Heart right ventricle (tissue), 16 donors: ENCODE measurements around the gene NEDD9. TPM values are rescaled to one million over a fixed set of nuclear protein-coding genes. Genes with fewer than 3 reads are reported as not detected.
A peak's percentile ranks its signal among the peaks of the same experiment; 100 is the strongest.

Source experiments
- ATAC-seq, 8 donors: fragments of 200-7000 bp; cut with Tn5 transposase; one replicate each; pipeline ENCODE4 v1.9.1; 2020; ENCODE audit warnings: mild to moderate bottlenecking in 8 of 8, moderate library complexity in 8 of 8, moderate number of reproducible peaks in 1 of 8
- DNase-seq, 2 donors: peaks; one replicate each; pipeline ENCODE4 v3.0.0-alpha.2; 2020
- H3K27ac ChIP-seq, 10 donors: fragments of 200-600 bp; sonication (generic) in 2 of 10; one replicate each; pipeline versions ENCODE4 v1.5.0 to v1.8.0; 2020 to 2022; ENCODE audit warnings: mild to moderate bottlenecking in 3 of 10
- H3K27me3 ChIP-seq, 7 donors: fragments of 200-600 bp; one replicate each; pipeline ENCODE4 v1.8.0; 2021 to 2022; ENCODE audit warnings: mild to moderate bottlenecking in 2 of 7
- H3K36me3 ChIP-seq, 9 donors: fragments of 200-600 bp; sonication (generic) in 1 of 9; one replicate each; pipeline versions ENCODE4 v1.5.0 to v1.8.0; 2020 to 2022; ENCODE audit warnings: mild to moderate bottlenecking in 2 of 9
- H3K4me1 ChIP-seq, 9 donors: fragments of 200-600 bp; sonication (generic) in 1 of 9; one replicate each; pipeline versions ENCODE4 v1.5.0 to v1.8.0; 2020 to 2022; ENCODE audit warnings: mild to moderate bottlenecking in 4 of 9
- H3K4me3 ChIP-seq, 10 donors: fragments of 200-600 bp; sonication (generic) in 2 of 10; one replicate each; pipeline versions ENCODE4 v1.5.0 to v1.8.0; 2020 to 2022; ENCODE audit warnings: mild to moderate bottlenecking in 7 of 10, moderate library complexity in 2 of 10
- H3K9me3 ChIP-seq, 11 donors: fragments of 200-600 bp in 10 of 11; sonication (generic) in 2 of 11; one replicate each; pipeline versions ENCODE4 v1.5.0 to v1.8.0; 2013 to 2022; ENCODE audit warnings: mild to moderate bottlenecking in 2 of 11, control low read depth in 1 of 11, moderate library complexity in 1 of 11
- WGBS, 2 donors: extraction: QIAGEN DNeasy Blood & Tissue Kit; methylation state at CpG; one replicate each; pipeline ENCODE4 v1.1.7; 2013; ENCODE audit warnings: inconsistent platforms in 1 of 2; 5-methylcytosine and 5-hydroxymethylcytosine counted together
- intact Hi-C, 10 donors: fragments of 100-400 bp; cut with DNase I; formaldehyde crosslinking; loops; one replicate each; pipeline versions ENCODE4 v1.11.1 to v1.14.2; 2022
- polyA plus RNA-seq, 2 donors: library from polyadenylated mRNA; stranded (reverse); fragments of 200-250 nt; gene quantifications; one replicate each; pipeline ENCODE4 v1.2.3, GENCODE V29; 2013
- total RNA-seq, 10 donors: library from RNA; stranded (reverse); fragmentation: NEBNext Ultra II Directional in 3 of 10; extraction: Animal tissue kit (Norgen Biotek cat#: 25700) in 3 of 10; gene quantifications; one replicate each; pipeline versions ENCODE4 v1.2.1 to v1.2.4, GENCODE V29; 2021 to 2023
- TF ChIP-seq, protein P1 (sequence below), 9 donors: fragments of 200-600 bp; sonication (generic) in 2 of 9; IDR thresholded peaks; one replicate each; pipeline versions ENCODE4 v1.5.0 to v1.8.0; 2021 to 2022; ENCODE audit warnings: antibody characterized with exemption in 9 of 9, mild to moderate bottlenecking in 5 of 9, moderate library complexity in 1 of 9
- donor health status: Arrhythmogenic right ventricular cardiomyopathy.
- donor health status: ischemic (EF 13 %, LVEDD 7.1; RV severe dilation, severe dysfunction).
- donor health status: healthy with polysubstance abuse.
- donor health status: DM: no; HTN: yes; CAD: no.
- donor health status: DM: no; HTN: no; CAD: no.
- donor health status: ischemic (EF 25% LVEDD 6.9; RV normal size, moderate dysfunction).
- donor health status: ischemic (EF 25% LVEDD 5.7; RV mildly dilated, moderate dysfunction).
- donor health status: healthy.
- donor health status: DM: yes; HTN: yes; CAD: no.
- donor health status: Ischemic cardiomyopathy.
- donor health status: ischemic (EF 35%, LVEDD 5.7; RV mildly dilated, moderate dysfunction).
- donor health status: nonischemic (EF 11% LVEDD 7.7; RV severe dilation, severe dysfunction).
- donor health status: DM: yes; HTN: yes; CAD: no.
- donor health status: PGD.
- donor health status: ischemic (EF 29% LVEDD 5.4; RV normal size, mild dysfunction).
- donor health status: nonischemic (EF 23%, LVEDD 6.1; RV moderate dilation, normal function).

NEDD9 gene
- total and polyA plus RNA-seq, 12 donors = 10.8 to 34.2 (median 23.3) TPM

DNA sequence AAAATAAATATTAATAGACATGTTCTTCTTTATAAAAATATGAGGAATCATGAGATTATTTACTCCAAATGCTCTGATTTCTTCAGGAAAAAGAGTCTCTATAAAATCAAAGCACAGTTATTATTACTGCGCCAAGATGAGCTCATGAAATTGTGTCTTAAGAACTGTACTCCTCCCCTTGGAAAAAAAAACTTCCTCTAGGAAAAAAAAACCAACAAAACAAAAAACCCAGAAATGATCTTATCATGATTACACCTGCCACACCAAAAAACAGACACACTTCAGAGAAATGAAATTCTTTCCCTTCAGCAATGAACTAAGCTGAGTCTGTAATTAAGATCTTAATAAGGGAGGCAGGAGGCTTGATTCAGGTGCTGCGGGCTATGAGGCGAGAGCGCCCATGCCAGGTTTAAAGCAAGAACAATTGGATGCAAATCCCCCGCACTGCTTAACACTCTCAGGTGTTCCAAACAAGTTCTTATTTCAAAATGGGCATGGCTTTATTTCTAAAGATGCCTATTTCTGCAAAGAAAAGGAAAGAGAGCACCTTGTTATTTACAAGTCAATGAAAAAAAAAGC lies 9.1 kb downstream of the NEDD9 start:
- Histone ChIP-seq H3K4me1 (peaks cover 6 to 92% (median 82%) of the 10 kb centered on the region in 9 donors), H3K4me3 (peak overlapping the region in 4 of 10 donors; percentile 7 to 21 (median 12)), H3K27me3 (no peaks in the 10 kb centered on the region), H3K36me3 (peaks cover 0 to 10% (median 0%) of the 10 kb centered on the region in 9 donors), H3K9me3 (no peaks in the 10 kb centered on the region), H3K27ac (peak overlapping the region; percentile 31 to 90 (median 80))
- ATAC-seq = peak in 5 of 8 donors; percentile 12 to 33 (median 22)
- WGBS, 2 donors = 72 to 75% methylated on average over 5 of the region's 5 CpGs
- intact Hi-C loops = no loop called here
- DNase-seq = no peak
- TF ChIP-seq, protein P1, sequence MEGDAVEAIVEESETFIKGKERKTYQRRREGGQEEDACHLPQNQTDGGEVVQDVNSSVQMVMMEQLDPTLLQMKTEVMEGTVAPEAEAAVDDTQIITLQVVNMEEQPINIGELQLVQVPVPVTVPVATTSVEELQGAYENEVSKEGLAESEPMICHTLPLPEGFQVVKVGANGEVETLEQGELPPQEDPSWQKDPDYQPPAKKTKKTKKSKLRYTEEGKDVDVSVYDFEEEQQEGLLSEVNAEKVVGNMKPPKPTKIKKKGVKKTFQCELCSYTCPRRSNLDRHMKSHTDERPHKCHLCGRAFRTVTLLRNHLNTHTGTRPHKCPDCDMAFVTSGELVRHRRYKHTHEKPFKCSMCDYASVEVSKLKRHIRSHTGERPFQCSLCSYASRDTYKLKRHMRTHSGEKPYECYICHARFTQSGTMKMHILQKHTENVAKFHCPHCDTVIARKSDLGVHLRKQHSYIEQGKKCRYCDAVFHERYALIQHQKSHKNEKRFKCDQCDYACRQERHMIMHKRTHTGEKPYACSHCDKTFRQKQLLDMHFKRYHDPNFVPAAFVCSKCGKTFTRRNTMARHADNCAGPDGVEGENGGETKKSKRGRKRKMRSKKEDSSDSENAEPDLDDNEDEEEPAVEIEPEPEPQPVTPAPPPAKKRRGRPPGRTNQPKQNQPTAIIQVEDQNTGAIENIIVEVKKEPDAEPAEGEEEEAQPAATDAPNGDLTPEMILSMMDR (IDR thresholded peaks at IDR 0.05) = no peak

DNA sequence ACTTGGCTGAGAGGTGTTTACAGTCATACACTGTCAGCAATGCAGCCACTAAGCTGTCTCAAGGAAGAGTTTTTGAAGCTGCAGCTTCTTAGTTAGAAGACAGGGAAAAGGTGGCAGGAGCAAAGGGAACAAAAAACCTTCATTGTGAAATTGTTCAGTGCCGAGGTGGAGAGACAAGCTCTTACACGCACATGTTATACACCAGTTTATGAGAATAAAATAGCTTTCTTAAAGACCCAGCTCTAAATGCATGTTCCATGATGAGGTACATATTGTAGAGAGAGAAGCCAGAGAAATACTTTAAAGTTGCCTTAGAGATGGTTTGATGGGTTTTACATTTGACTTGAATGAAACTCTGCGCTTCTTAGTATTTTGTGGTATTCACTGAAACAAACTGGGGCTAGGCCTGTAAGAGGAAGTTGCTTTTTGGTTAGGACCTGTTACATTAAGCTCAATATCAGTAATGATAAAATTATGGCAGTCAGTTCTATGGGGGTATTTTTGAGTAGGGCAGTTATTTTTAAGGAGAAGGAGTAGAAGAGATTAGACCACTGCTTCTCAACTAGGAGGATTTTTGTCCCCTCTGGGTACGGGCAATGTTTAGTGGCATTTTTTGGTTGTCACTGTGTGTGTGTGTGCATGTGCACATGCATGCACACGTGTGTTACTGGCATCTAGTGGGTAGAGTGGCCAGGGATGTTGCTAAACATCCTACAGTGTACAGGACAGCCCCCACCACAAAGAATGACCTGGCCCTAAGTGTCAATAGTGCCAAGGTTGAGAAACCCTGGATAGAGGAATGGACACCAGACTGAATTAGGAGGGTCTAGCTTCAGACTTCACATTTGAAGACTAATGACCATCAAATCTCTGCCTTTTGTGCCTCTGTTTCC lies 9.8 kb downstream of the NEDD9 start:
- TF ChIP-seq, protein P1 (IDR thresholded peaks at IDR 0.05) = no peak
- H3K4me1 ChIP-seq = peaks cover 6 to 98% (median 88%) of the 10 kb centered on the region in 9 donors
- peak overlapping the region; percentile 31 to 90 (median 75) for H3K27ac ChIP-seq
- H3K4me3 ChIP-seq = peak overlapping the region in 2 of 10 donors; percentile 0 to 7
- ATAC-seq = no peak
- no peak for DNase-seq
- 62 to 80% methylated on average over 5 of the region's 5 CpGs for WGBS, 2 donors
- no peaks in the 10 kb centered on the region for H3K9me3 ChIP-seq
- intact Hi-C loops = no loop called here
- H3K27me3 ChIP-seq = no peaks in the 10 kb centered on the region
- peaks cover 0 to 10% (median 0%) of the 10 kb centered on the region in 9 donors for H3K36me3 ChIP-seq

DNA sequence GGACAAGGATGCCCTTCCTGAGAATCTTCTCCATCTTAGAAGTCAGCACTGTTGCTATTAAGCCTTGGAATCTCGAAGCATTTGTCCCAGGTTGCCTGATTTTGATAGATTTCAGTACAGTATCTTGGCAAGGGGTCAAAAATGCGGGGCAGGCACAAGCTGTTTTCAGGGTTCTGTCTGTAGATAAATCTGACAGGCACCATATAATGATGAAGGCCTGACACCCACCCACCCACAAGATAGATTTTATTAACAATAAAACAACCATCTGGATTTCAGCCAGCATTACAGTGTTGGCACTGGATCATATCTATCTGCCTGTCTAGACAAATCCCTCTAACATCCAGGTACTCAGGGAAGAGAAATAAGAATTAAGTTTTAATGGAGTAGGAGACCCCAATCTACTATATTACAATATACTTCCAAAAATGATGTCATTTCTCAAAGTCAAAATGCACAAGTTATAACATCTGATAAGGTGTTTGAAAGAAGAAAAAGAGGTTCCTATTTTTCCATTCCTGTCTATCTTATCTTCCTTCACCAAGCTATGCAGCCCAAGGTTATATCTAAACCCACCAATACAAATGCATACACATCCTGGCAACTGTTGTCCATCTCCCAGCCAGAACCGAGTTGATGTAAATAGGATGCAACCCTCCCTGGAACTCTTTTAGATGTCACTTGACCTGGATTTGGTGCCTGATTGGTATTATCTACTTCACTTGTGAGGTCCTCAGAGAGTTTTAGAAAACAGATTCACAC lies 10.7 kb downstream of the NEDD9 start:
- Histone ChIP-seq H3K9me3 (no peaks in the 10 kb centered on the region), H3K36me3 (peaks cover 0 to 10% (median 0%) of the 10 kb centered on the region in 9 donors), H3K27me3 (no peaks in the 10 kb centered on the region), H3K4me3 (peak overlapping the region in 1 of 10 donors; percentile 0), H3K27ac (peak overlapping the region in 8 of 10 donors; percentile 18 to 90 (median 84)), H3K4me1 (peaks cover 10 to 100% (median 90%) of the 10 kb centered on the region in 9 donors)
- TF ChIP-seq, protein P1 (IDR thresholded peaks at IDR 0.05) = no peak
- ATAC-seq = no peak
- DNase-seq = no peak
- intact Hi-C loops = no loop called here
- 49 to 58% methylated on average over 3 of the region's 3 CpGs for whole genome bisulfite sequencing, 2 donors

DNA sequence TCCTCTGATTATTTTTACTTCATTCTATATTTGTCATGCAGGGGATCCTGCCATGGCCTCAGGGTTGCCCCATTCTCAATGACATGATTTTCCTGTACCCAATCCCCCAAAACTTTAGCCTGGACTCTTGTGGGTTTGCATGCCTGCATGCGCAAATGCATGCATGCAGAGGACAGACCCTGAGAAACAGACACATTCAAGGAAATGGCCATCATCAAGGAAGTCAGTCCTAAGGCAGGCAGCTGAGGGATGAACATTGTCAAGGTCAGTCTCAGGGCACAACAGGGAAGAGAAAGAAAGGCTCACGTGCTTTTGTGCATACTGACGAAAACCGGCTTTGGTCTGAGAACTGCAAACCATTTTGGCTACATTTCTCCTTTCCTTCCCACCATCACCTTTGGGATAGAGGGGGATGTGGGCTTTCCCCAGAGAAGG lies 13.1 kb downstream of the NEDD9 start:
- H3K4me3 ChIP-seq = peak overlapping the region in 4 of 10 donors; percentile 2 to 15 (median 4)
- peak in 4 of 8 donors; percentile 10 to 21 (median 14) for ATAC-seq
- intact Hi-C loops = loop anchor here in 1 of 10 donors (10.0 kb wide), 1 partner anchor 145 kb away; no protein-coding TSS in a partner anchor

More for the DNA sequence above, 13.1 kb downstream of the NEDD9 start:
- H3K27me3 ChIP-seq = no peaks in the 10 kb centered on the region
- H3K4me1 ChIP-seq = peaks cover 27 to 100% (median 98%) of the 10 kb centered on the region in 9 donors
- WGBS, 2 donors = 56% methylated on average over 4 of the region's 4 CpGs
- DNase-seq = no peak
- H3K9me3 ChIP-seq = no peaks in the 10 kb centered on the region
- peaks cover 0 to 21% (median 0%) of the 10 kb centered on the region in 9 donors for H3K36me3 ChIP-seq
- TF ChIP-seq, protein P1 (IDR thresholded peaks at IDR 0.05) = no peak
- peak overlapping the region; percentile 61 to 90 (median 86) for H3K27ac ChIP-seq
